Lower leg skin (tissue), 4 donors: ENCODE measurements around the gene MGLL. TPM values are rescaled to one million over a fixed set of nuclear protein-coding genes. Genes with fewer than 3 reads are reported as not detected.
A peak's percentile ranks its signal among the peaks of the same experiment; 100 is the strongest.

ENCODE experiments used
- DNase-seq, 2 donors: peaks; one replicate each; pipeline ENCODE4 v3.0.0-alpha.2; 2019; ENCODE audit warnings: low spot score in 2 of 2
- H3K4me3 ChIP-seq: fragments of 200-600 bp; sonication (generic); 2 replicates; pipeline ENCODE4 v1.5.1; 2017; ENCODE audit warnings: mild to moderate bottlenecking, low read depth; ENCODE audit not compliant: poor library complexity, severe bottlenecking
- CTCF ChIP-seq, 3 donors: fragments of 450-650 bp; IDR thresholded peaks; one replicate each; pipeline ENCODE4 v1.5.1; 2016; ENCODE audit warnings: antibody characterized with exemption in 3 of 3, mild to moderate bottlenecking in 3 of 3, moderate library complexity in 2 of 3
- POLR2A ChIP-seq, 2 donors: fragments of 450-650 bp; IDR thresholded peaks; one replicate each; pipeline ENCODE4 v1.6.1; 2016 to 2017; ENCODE audit warnings: antibody characterized with exemption in 2 of 2, mild to moderate bottlenecking in 1 of 2, moderate library complexity in 1 of 2
- WGBS, 2 donors: methylation state at CpG; one replicate each; pipeline ENCODE4 v1.1.5; 2018; 5-methylcytosine and 5-hydroxymethylcytosine counted together
- intact Hi-C: fragments of 100-400 bp; cut with DNase I; formaldehyde crosslinking; loops from one replicate; pipeline ENCODE4 v1.15.0; 2023; ENCODE audit warnings: low total_unique reads
- total RNA-seq, 4 donors: library from RNA; depleted of rRNA; stranded (reverse); fragments of >200 nt; gene quantifications; one replicate each; pipeline ENCODE4 v1.1.0, GENCODE V29; 2016

The MGLL gene
- total RNA-seq, 4 donors from 2014 or later = 44.0 to 57.4 (median 48.0) TPM

GRCh38 chr3:127762077-127762786 lies 60.1 kb downstream of the MGLL start:
- no peak for TF ChIP-seq CTCF (IDR thresholded peaks at IDR 0.05)
- TF ChIP-seq POLR2A (IDR thresholded peaks at IDR 0.05) = no peak
- no peak for DNase-seq
- no peak overlapping the region for H3K4me3 ChIP-seq
- intact Hi-C loops = no loop called here
- 59 to 65% methylated on average over 15 of the region's 15 CpGs for WGBS, 2 donors

DNA sequence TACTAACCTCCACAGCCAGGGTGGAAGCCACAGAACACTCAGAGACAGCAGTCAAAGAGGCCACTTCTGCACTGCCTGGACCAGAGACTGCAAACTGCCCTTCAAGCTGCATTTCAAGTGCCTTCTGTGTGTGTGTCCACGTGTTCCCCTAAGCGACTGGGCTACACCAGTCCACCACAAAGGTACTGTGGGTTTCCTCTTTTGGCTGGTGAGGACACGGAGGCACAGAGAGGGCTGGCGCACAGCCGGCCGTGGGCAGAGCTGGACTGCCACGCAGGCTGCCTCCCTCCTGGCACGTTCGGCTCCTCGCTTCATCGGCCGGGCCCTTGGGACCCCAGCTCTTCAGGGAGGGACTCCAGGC lies 60.9 kb downstream of the MGLL start:
- WGBS, 2 donors = 83 to 87% methylated on average over 7 to 12 of the region's 12 CpGs
- intact Hi-C loops = no loop called here
- H3K4me3 ChIP-seq = no peak overlapping the region
- TF ChIP-seq CTCF (IDR thresholded peaks at IDR 0.05) (no peak), POLR2A (IDR thresholded peaks at IDR 0.05) (no peak)
- DNase-seq = peak in 1 of 2 donors; percentile 81

GRCh38 chr3:127760791-127761440 lies 61.4 kb downstream of the MGLL start:
- no peak overlapping the region for H3K4me3 ChIP-seq
- 86 to 94% methylated on average over 12 to 13 of the region's 13 CpGs for WGBS, 2 donors
- intact Hi-C loops = no loop called here
- no peak for DNase-seq
- TF ChIP-seq CTCF (IDR thresholded peaks at IDR 0.05) = no peak
- no peak for TF ChIP-seq POLR2A (IDR thresholded peaks at IDR 0.05)

DNA sequence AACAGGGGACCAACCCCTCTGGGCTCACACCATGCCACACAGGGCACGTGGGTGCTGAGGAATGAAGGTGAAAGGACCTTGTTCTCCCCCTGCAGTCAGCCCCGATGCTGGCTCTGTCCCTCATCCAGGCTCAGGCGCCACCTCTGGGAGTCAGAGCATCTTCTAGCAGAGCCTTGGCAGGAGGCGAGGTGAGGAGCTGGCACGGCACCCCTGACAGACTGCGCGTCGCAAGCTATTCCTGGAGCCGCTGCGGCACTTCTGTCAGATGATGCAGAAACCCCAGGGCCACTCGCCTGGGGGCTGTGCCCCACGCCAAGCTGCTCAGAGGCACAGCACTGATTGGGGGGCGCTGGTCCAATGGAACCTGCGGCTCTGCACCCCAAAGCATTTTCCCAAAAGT lies 62.0 kb downstream of the MGLL start:
- H3K4me3 ChIP-seq = no peak overlapping the region
- WGBS, 2 donors = 88 to 90% methylated on average over 13 to 14 of the region's 14 CpGs
- no peak for DNase-seq
- no peak for TF ChIP-seq POLR2A (IDR thresholded peaks at IDR 0.05)
- no peak for TF ChIP-seq CTCF (IDR thresholded peaks at IDR 0.05)
- intact Hi-C loops = no loop called here

- intact Hi-C loops = no loop called here
- no peak for TF ChIP-seq CTCF (IDR thresholded peaks at IDR 0.05)
- TF ChIP-seq POLR2A (IDR thresholded peaks at IDR 0.05) = no peak
- no peak for DNase-seq
- 85 to 89% methylated on average over 8 of the region's 8 CpGs for WGBS, 2 donors
- H3K4me3 ChIP-seq = no peak overlapping the region
These were observed 62.5 kb downstream of the MGLL start for GRCh38 chr3:127759826-127760225.
